GM12891 (cell line): ENCODE results near the gene TRPT1.

Source experiments
- PAX5 ChIP-seq: IDR thresholded peaks from 2 replicates; pipeline ENCODE4 v1.6.1; 2011; ENCODE audit warnings: low read length, moderate library complexity, mild to moderate bottlenecking; ENCODE audit not compliant: insufficient read depth, severe bottlenecking
- POLR2A ChIP-seq: IDR thresholded peaks from 2 replicates; pipeline ENCODE4 v1.6.1; 2011; ENCODE audit warnings: low read depth, low read length, control low read depth
- POLR2AphosphoS5 ChIP-seq: IDR thresholded peaks from 2 replicates; pipeline ENCODE4 v1.6.1; 2011; ENCODE audit warnings: low read depth, low read length, control low read depth
- POU2F2 ChIP-seq: IDR thresholded peaks from 2 replicates; pipeline ENCODE4 v1.6.1; 2011; ENCODE audit warnings: low read depth, mild to moderate bottlenecking, control low read depth, low read length, moderate library complexity
- SPI1 ChIP-seq: IDR thresholded peaks from 2 replicates; pipeline ENCODE4 v1.6.1; 2011; ENCODE audit warnings: low read depth, low read length, control low read depth

GRCh38 chr11:64225608-64226506, at the start of gene TRPT1, which contains the start of gene NUDT22:
- TF ChIP-seq POLR2A (no peak; the same call in 1 of the 2 replicates), POLR2AphosphoS5 (peak; percentile 15; the same call in 1 of the 2 replicates), SPI1 (peak; percentile 81), POU2F2 (no peak), PAX5 (no peak)
